OCI-LY3 (cell line): ENCODE data around the gene GALT.

Experiments
- H2AFZ ChIP-seq: fragments of 200-600, 300-600 bp; shearing (Covaris generic); 2 replicates; pipeline ENCODE4 v1.6.0; 2014; ENCODE audit warnings: antibody characterized with exemption, low read depth, low read length
- H3K27ac ChIP-seq: fragments of 200-600, 300-600 bp; sonication (generic); 2 replicates; pipeline ENCODE4 v1.5.1; 2014; ENCODE audit warnings: mild to moderate bottlenecking, low read length, moderate library complexity, mixed read lengths
- H3K27me3 ChIP-seq: fragments of 200-600, 300-600 bp; sonication (generic); 2 replicates; pipeline ENCODE4 v1.6.1; 2014; ENCODE audit warnings: low read depth, low read length, mixed read lengths
- H3K36me3 ChIP-seq: fragments of 200-600, 300-600 bp; sonication (generic); replicated peaks from 2 replicates; pipeline ENCODE3; 2014; ENCODE audit warnings: low read depth, low read length, mixed read lengths
- H3K4me1 ChIP-seq: fragments of 300-600, 200-600 bp; sonication (generic); 2 replicates; pipeline ENCODE4 v1.6.1; 2014; ENCODE audit warnings: low read length, mixed read lengths
- H3K4me2 ChIP-seq: fragments of 200-600, 300-600 bp; sonication (generic); 2 replicates; pipeline ENCODE4 v1.6.1; 2014; ENCODE audit warnings: low read length, mixed read lengths
- H3K4me3 ChIP-seq: fragments of 300-600, 200-600 bp; sonication (generic); 2 replicates; pipeline ENCODE4 v1.5.1; 2014; ENCODE audit warnings: antibody characterized with exemption, mild to moderate bottlenecking, low read length, moderate library complexity
- H3K79me2 ChIP-seq: fragments of 300-600, 200-600 bp; shearing (Covaris generic); 2 replicates; pipeline ENCODE4 v1.6.1; 2014; ENCODE audit warnings: mild to moderate bottlenecking, low read length, mixed read lengths
- H3K9ac ChIP-seq: fragments of 300-600, 200-600 bp; shearing (Covaris generic); 2 replicates; pipeline ENCODE4 v1.6.0; 2014; ENCODE audit warnings: mild to moderate bottlenecking, low read length, moderate library complexity
- H3K9me3 ChIP-seq: fragments of 200-600, 300-600 bp; shearing (Covaris generic); 2 replicates; pipeline ENCODE4 v1.6.1; 2014; ENCODE audit warnings: low read length, mixed read lengths; ENCODE audit not compliant: insufficient read depth
- H4K20me1 ChIP-seq: fragments of 200-600, 300-600 bp; sonication (generic); 2 replicates; pipeline ENCODE4 v1.6.1; 2016; ENCODE audit warnings: low read length, mixed read lengths; ENCODE audit not compliant: insufficient read depth
- EZH2phosphoT487 ChIP-seq: fragments of 200-600 bp; shearing (Covaris generic); IDR thresholded peaks from 2 replicates; pipeline ENCODE4 v1.6.1; 2018; ENCODE audit warnings: antibody characterized with exemption, mixed run types, low read depth
- TF ChIP-seq, protein P1 (sequence below): fragments of 200-600, 300-600 bp; sonication (generic); IDR thresholded peaks from 2 replicates; pipeline ENCODE4 v1.5.1; 2014; ENCODE audit warnings: antibody characterized with exemption, low read length, low read depth

GALT gene

DNA sequence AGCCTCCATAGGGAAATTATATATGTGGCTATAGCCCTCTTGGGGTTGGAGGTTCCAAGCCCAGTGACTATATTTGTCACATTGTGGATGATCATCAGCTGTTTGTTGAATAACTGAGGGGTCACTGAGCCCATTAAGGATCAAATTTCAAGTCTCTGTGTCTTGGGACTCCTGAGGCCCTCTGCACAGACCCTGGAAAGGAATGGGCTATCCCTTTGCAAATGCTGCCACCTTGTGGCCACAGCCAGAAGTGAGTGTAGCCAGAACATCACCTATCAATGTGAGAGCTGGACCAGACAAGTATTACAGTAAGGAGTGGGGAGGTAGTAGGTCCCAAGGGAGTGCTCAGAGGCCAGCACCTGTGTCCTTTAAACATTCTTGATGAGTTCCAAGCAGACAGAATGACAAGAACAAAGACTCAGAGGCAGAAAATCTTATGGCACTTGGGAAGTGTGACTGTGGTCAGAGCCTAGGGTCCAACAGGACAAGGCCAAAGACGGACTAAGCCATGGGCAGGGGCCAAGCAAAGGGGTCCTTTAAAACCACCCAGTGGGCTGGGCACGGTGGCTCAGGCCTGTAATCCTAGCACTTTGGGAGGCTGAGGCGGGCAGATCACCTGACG is 42.8 kb upstream of the GALT start:
- H3K36me3 ChIP-seq = no peaks in the 10 kb centered on the region
- no peak for TF ChIP-seq EZH2phosphoT487
- TF ChIP-seq, protein P1, sequence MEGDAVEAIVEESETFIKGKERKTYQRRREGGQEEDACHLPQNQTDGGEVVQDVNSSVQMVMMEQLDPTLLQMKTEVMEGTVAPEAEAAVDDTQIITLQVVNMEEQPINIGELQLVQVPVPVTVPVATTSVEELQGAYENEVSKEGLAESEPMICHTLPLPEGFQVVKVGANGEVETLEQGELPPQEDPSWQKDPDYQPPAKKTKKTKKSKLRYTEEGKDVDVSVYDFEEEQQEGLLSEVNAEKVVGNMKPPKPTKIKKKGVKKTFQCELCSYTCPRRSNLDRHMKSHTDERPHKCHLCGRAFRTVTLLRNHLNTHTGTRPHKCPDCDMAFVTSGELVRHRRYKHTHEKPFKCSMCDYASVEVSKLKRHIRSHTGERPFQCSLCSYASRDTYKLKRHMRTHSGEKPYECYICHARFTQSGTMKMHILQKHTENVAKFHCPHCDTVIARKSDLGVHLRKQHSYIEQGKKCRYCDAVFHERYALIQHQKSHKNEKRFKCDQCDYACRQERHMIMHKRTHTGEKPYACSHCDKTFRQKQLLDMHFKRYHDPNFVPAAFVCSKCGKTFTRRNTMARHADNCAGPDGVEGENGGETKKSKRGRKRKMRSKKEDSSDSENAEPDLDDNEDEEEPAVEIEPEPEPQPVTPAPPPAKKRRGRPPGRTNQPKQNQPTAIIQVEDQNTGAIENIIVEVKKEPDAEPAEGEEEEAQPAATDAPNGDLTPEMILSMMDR = peak; percentile 97
- no peak overlapping the region for H3K9ac ChIP-seq
- no peaks in the 10 kb centered on the region for H3K4me1 ChIP-seq
- no peak overlapping the region for H3K4me2 ChIP-seq
- no peaks in the 10 kb centered on the region for H3K9me3 ChIP-seq
- no peak overlapping the region for H3K4me3 ChIP-seq
- no peak overlapping the region for H2AFZ ChIP-seq
- H4K20me1 ChIP-seq = no peaks in the 10 kb centered on the region
- H3K79me2 ChIP-seq = no peaks in the 10 kb centered on the region
- H3K27ac ChIP-seq = no peak overlapping the region
- peaks cover 8% of the 10 kb centered on the region; the same call in 1 of the 2 replicates for H3K27me3 ChIP-seq

GRCh38 chr9:34606190-34606589 is 40.3 kb upstream of the GALT start:
- H3K4me2 ChIP-seq = no peak overlapping the region
- H3K4me1 ChIP-seq = peaks cover 7% of the 10 kb centered on the region

GRCh38 chr9:34606905-34607304 is 39.6 kb upstream of the GALT start:
- Histone ChIP-seq H3K79me2 (peaks cover 13% of the 10 kb centered on the region), H3K9ac (no peak overlapping the region), H3K27me3 (peaks cover 8% of the 10 kb centered on the region; the same call in 1 of the 2 replicates), H2AFZ (no peak overlapping the region), H4K20me1 (no peaks in the 10 kb centered on the region), H3K36me3 (peaks cover 10% of the 10 kb centered on the region), H3K27ac (no peak overlapping the region), H3K4me1 (peaks cover 8% of the 10 kb centered on the region), H3K9me3 (no peaks in the 10 kb centered on the region), H3K4me2 (no peak overlapping the region), H3K4me3 (no peak overlapping the region)
- no peak for TF ChIP-seq EZH2phosphoT487
- TF ChIP-seq, protein P1 = no peak

More at GRCh38 chr9:34606190-34606589, 40.3 kb upstream of the GALT start:
- no peak overlapping the region for H3K9ac ChIP-seq
- no peaks in the 10 kb centered on the region for H3K9me3 ChIP-seq
- peaks cover 8% of the 10 kb centered on the region; the same call in 1 of the 2 replicates for H3K27me3 ChIP-seq
- H3K36me3 ChIP-seq = peaks cover 10% of the 10 kb centered on the region
- no peak for TF ChIP-seq EZH2phosphoT487
- TF ChIP-seq, protein P1 = no peak
- no peaks in the 10 kb centered on the region for H4K20me1 ChIP-seq
- no peak overlapping the region for H3K27ac ChIP-seq
- no peak overlapping the region for H2AFZ ChIP-seq
- peaks cover 6% of the 10 kb centered on the region for H3K79me2 ChIP-seq
- H3K4me3 ChIP-seq = no peak overlapping the region

- Histone ChIP-seq H3K4me1 (peaks cover 8% of the 10 kb centered on the region), H3K27ac (no peak overlapping the region), H3K9ac (no peak overlapping the region), H3K9me3 (no peaks in the 10 kb centered on the region), H3K79me2 (peaks cover 13% of the 10 kb centered on the region), H3K36me3 (peaks cover 10% of the 10 kb centered on the region), H3K4me2 (no peak overlapping the region), H3K27me3 (peaks cover 8% of the 10 kb centered on the region; the same call in 1 of the 2 replicates), H4K20me1 (no peaks in the 10 kb centered on the region), H2AFZ (no peak overlapping the region), H3K4me3 (no peak overlapping the region)
- TF ChIP-seq, protein P1 = no peak
- TF ChIP-seq EZH2phosphoT487 = no peak
Observed at GRCh38 chr9:34607331-34607730, 39.1 kb upstream of the GALT start.
